IMR-90 (cell line): ENCODE results near the gene PANK4. TPM values are rescaled to one million over a fixed set of nuclear protein-coding genes. Genes with fewer than 3 reads are reported as not detected.

Experiments
- ATAC-seq: fragments of 200-7000 bp; cut with Tn5 transposase; 2 replicates; pipeline ENCODE4 v1.9.1; 2020; ENCODE audit warnings: low read depth, mild to moderate bottlenecking, moderate library complexity
- BruUV-seq: library from RNA; stranded (reverse); fragments of 400-500 nt; replicated peaks from 2 replicates; lab custom pipeline; 2021; lab: Mats Ljungman, UMichigan
- CTCF ChIA-PET: fragments of 300-600 bp; formaldehyde crosslinking; extraction: SDS; loops from one replicate; lab custom pipeline; 2021; ENCODE audit warnings: antibody characterized with exemption; lab: Yijun Ruan, JAX
- POLR2A ChIA-PET: fragments of 300-600 bp; sonication (Branson Sonifier 250); formaldehyde crosslinking; loops from one replicate; lab custom pipeline; 2022; ENCODE audit warnings: antibody characterized with exemption; ENCODE audit not compliant: unreplicated experiment; lab: Charles Lee
- DNase-seq: peaks from one replicate; pipeline ENCODE4 v3.0.0; 2013
- H2AFZ ChIP-seq: replicated peaks from 2 replicates; pipeline ENCODE3; 2013; ENCODE audit warnings: low read length, mild to moderate bottlenecking; ENCODE audit not compliant: poor library complexity
- H2AK5ac ChIP-seq: 2 replicates; pipeline ENCODE4 v1.6.1; 2013; ENCODE audit warnings: low read depth, low read length, inconsistent platforms
- H2AK9ac ChIP-seq: replicated peaks from 2 replicates; pipeline ENCODE3; 2013; ENCODE audit warnings: mild to moderate bottlenecking, low read depth, low read length, moderate library complexity; ENCODE audit not compliant: poor library complexity
- H2BK120ac ChIP-seq: 2 replicates; pipeline ENCODE4 v1.6.1; 2013; ENCODE audit warnings: low read depth, low read length, inconsistent platforms
- H2BK15ac ChIP-seq: 3 replicates; pipeline ENCODE4 v1.6.1; 2013; ENCODE audit warnings: low read depth, low read length, inconsistent platforms
- H2BK20ac ChIP-seq: 2 replicates; pipeline ENCODE4 v1.6.1; 2013; ENCODE audit warnings: low read depth, mild to moderate bottlenecking, inconsistent platforms, low read length, moderate library complexity
- H2BK5ac ChIP-seq: 2 replicates; pipeline ENCODE4 v1.6.1; 2013; ENCODE audit warnings: mild to moderate bottlenecking, low read depth, low read length, inconsistent platforms; ENCODE audit not compliant: poor library complexity, severe bottlenecking
- H3K14ac ChIP-seq: replicated peaks from 2 replicates; pipeline ENCODE4 v1.6.1; 2013; ENCODE audit warnings: low read depth, low read length, inconsistent platforms
- H3K18ac ChIP-seq: 2 replicates; pipeline ENCODE4 v1.6.1; 2013; ENCODE audit warnings: low read depth, low read length, control low read depth
- H3K23ac ChIP-seq: 2 replicates; pipeline ENCODE4 v1.6.1; 2013; ENCODE audit warnings: low read depth, low read length, inconsistent platforms
- H3K27ac ChIP-seq: 2 replicates; pipeline ENCODE4 v1.5.1; 2013; ENCODE audit warnings: mild to moderate bottlenecking, control low read depth, low read length; ENCODE audit not compliant: insufficient read depth
- H3K27me3 ChIP-seq: 2 replicates; pipeline ENCODE4 v1.6.1; 2013; ENCODE audit warnings: low read length; ENCODE audit not compliant: control insufficient read depth, insufficient read depth
- H3K36me3 ChIP-seq: 2 replicates; pipeline ENCODE4 v1.6.1; 2013; ENCODE audit warnings: low read length, mixed read lengths; ENCODE audit not compliant: control insufficient read depth, insufficient read depth
- H3K4ac ChIP-seq: 2 replicates; pipeline ENCODE4 v1.6.1; 2013; ENCODE audit warnings: low read depth, low read length, inconsistent platforms
- H3K4me1 ChIP-seq: 2 replicates; pipeline ENCODE4 v1.6.1; 2013; ENCODE audit warnings: low read length, mixed read lengths; ENCODE audit not compliant: control insufficient read depth, insufficient read depth
- H3K4me2 ChIP-seq: 2 replicates; pipeline ENCODE4 v1.6.1; 2013; ENCODE audit warnings: low read depth, mild to moderate bottlenecking, control low read depth, low read length, moderate library complexity
- H3K4me3 ChIP-seq: 2 replicates; pipeline ENCODE4 v1.5.1; 2013; ENCODE audit warnings: low read depth, mild to moderate bottlenecking, control low read depth, low read length, moderate library complexity; ENCODE audit not compliant: insufficient read depth
- H3K56ac ChIP-seq: 2 replicates; pipeline ENCODE4 v1.6.1; 2013; ENCODE audit warnings: low read length, inconsistent platforms; ENCODE audit not compliant: insufficient read depth; ENCODE audit errors: extremely low read depth
- H3K79me1 ChIP-seq, 2 experiments: 2 replicates each; pipeline ENCODE4 v1.6.1; 2013; ENCODE audit warnings: low read length in 2 of 2, inconsistent platforms in 1 of 2, low read depth in 1 of 2
- H3K9ac ChIP-seq: 2 replicates; pipeline ENCODE4 v1.6.1; 2013; ENCODE audit warnings: low read depth, low read length, control low read depth
- H3K9me1 ChIP-seq: 2 replicates; pipeline ENCODE4 v1.6.1; 2013; ENCODE audit warnings: low read length, inconsistent platforms; ENCODE audit not compliant: insufficient read depth
- H3K9me3 ChIP-seq: 2 replicates; pipeline ENCODE4 v1.6.1; 2013; ENCODE audit warnings: low read length; ENCODE audit not compliant: control insufficient read depth, insufficient read depth
- H4K20me1 ChIP-seq: 2 replicates; pipeline ENCODE4 v1.6.1; 2013; ENCODE audit warnings: low read length, inconsistent platforms; ENCODE audit not compliant: insufficient read depth
- H4K5ac ChIP-seq: 2 replicates; pipeline ENCODE4 v1.6.1; 2013; ENCODE audit warnings: mild to moderate bottlenecking, low read depth, low read length, control low read depth
- H4K8ac ChIP-seq, 2 experiments: 2 replicates each; pipeline ENCODE4 v1.6.1; 2013; ENCODE audit warnings: low read depth in 2 of 2, low read length in 2 of 2, control low read depth in 1 of 2, inconsistent platforms in 1 of 2
- H4K91ac ChIP-seq: 2 replicates; pipeline ENCODE4 v1.6.1; 2013; ENCODE audit warnings: low read depth, low read length, inconsistent platforms; ENCODE audit not compliant: insufficient read depth
- RAD21 ChIP-seq: IDR thresholded peaks from 2 replicates; pipeline ENCODE4 v1.6.1; 2012; ENCODE audit warnings: low read length, improper control_type of control experiment
- WGBS, 2 experiments: methylation state at CpG; one replicate each; pipeline versions ENCODE4 v1.1.5 to v1.1.7; 2013; ENCODE audit warnings: missing lambda C conversion rate in 2 of 2; ENCODE audit not compliant: insufficient read length in 1 of 2; ENCODE audit errors: extremely low coverage in 2 of 2; 5-methylcytosine and 5-hydroxymethylcytosine counted together
- dilution Hi-C: fragments of 300-500 bp; cut with HindIII; formaldehyde crosslinking; loops from one replicate; pipeline ENCODE4 v1.14.3; 2018; ENCODE audit warnings: low sequenced_read_pairs; ENCODE audit not compliant: unreplicated experiment
- in situ Hi-C: fragments of 300-500 bp; cut with MboI; formaldehyde crosslinking; loops from 3 replicates; pipeline ENCODE4 v1.14.3; 2019; ENCODE audit warnings: low sequenced_read_pairs, inconsistent platforms, mixed read lengths
- intact Hi-C: fragments of 100-400 bp; cut with micrococcal nuclease; formaldehyde crosslinking; loops from 2 replicates; pipeline ENCODE4 v1.10.0; 2022
- polyA plus RNA-seq, 3 experiments: library from polyadenylated mRNA; depleted of rRNA; stranded (reverse); fragments of >200 nt; gene quantifications; 2 replicates each; pipeline ENCODE4 v1.2.3, GENCODE V29; 2012; ENCODE audit warnings: low replicate concordance in 1 of 3
- total RNA-seq: library from RNA; depleted of rRNA; stranded (reverse); fragments of >200 nt; gene quantifications from 2 replicates; pipeline ENCODE4 v1.2.3, GENCODE V29; 2012

Gene PANK4
- total and polyA plus RNA-seq, 2 of the 4 experiments (the other 2 are of a cell fraction) = 14.0 to 18.5 TPM

DNA sequence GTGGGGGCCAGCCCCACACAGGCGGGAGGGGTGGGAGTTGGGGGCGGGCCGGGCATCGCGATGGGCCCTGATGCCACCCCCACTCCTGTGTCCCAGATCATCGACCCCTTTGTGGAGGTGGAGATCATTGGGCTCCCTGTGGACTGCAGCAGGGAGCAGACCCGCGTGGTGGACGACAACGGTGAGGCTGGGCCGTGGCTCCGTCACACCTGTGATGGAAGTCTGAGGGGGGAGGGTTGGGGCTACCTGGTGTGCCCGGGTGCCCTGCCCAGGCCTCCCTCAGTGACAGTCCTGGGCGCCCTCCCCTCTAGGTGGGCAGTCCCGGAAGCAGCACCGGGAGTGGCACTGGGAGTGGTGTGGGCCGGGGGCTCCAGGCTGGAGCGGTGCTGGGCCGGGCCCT lies 27.7 kb downstream of the PANK4 start:
- Histone ChIP-seq H4K20me1 (no peaks in the 10 kb centered on the region; the same call in 1 of the 2 replicates), H3K27me3 (peaks cover 5% of the 10 kb centered on the region; the same call in 1 of the 2 replicates), H3K36me3 (no peaks in the 10 kb centered on the region), H3K4me3 (no peak overlapping the region), H3K9me1 (no peaks in the 10 kb centered on the region), H3K18ac (no peak overlapping the region), H2AK9ac (no peak overlapping the region), H3K4ac (no peak overlapping the region), H2AK5ac (no peak overlapping the region), H4K91ac (no peak overlapping the region), H3K9ac (no peak overlapping the region), H2AFZ (no peak overlapping the region), H2BK120ac (no peak overlapping the region), H3K23ac (no peak overlapping the region), H2BK15ac (no peak overlapping the region), H4K8ac (no peak overlapping the region), H3K14ac (no peak overlapping the region), H3K27ac (no peak overlapping the region), H2BK20ac (no peak overlapping the region), H3K4me1 (no peaks in the 10 kb centered on the region), H2BK5ac (no peak overlapping the region), H3K9me3 (no peaks in the 10 kb centered on the region), H3K79me1 (no peaks in the 10 kb centered on the region), H4K5ac (no peak overlapping the region), H3K56ac (no peak overlapping the region), H3K4me2 (no peak overlapping the region)
- ChIA-PET POLR2A (no interaction called here), CTCF (no interaction called here)
- intact Hi-C loops (no loop called here), in situ Hi-C loops (no loop called here), dilution Hi-C loops (no loop called here)
- no peak for ATAC-seq
- 80% methylated on average over 2 of the region's 19 CpGs; no CpG with 5 or more reads in 1 of the 2 experiments for WGBS, 2 experiments
- no peak for TF ChIP-seq RAD21
- no TSS peak for BruUV-seq
- DNase-seq = no peak
